Measurements from ENCODE around the gene MAP3K4.

- TF ChIP-seq POLR2A (IDR thresholded peaks at IDR 0.05) (no peak), CTCF (IDR thresholded peaks at IDR 0.05) (no peak), EP300 (IDR thresholded peaks at IDR 0.05) (no peak)
These were observed 13.2 kb upstream of the MAP3K4 start for GRCh38 chr6:160978141-160978901.

All from stomach (tissue), 4 donors.